Hepatocyte (in vitro differentiated cells): ENCODE data around the gene SSBP3. TPM values are rescaled to one million over a fixed set of nuclear protein-coding genes. Genes with fewer than 3 reads are reported as not detected.
"Not testable (repeated sequence)": the region's sequence is repeated elsewhere in the genome, so short reads cannot be mapped to it uniquely, and the experiment has no call there.

Source experiments
- DNase-seq: peaks from one replicate; pipeline ENCODE4 v3.0.0-alpha.2; 2016; ENCODE audit warnings: low spot score
- H2AFZ ChIP-seq: fragments of 200-600 bp; sonication (generic); 2 replicates; pipeline ENCODE4 v1.6.0; 2016; ENCODE audit warnings: antibody characterized with exemption, mild to moderate bottlenecking
- H3K27ac ChIP-seq: fragments of 200-600 bp; sonication (generic); 2 replicates; pipeline ENCODE4 v1.5.1; 2016; ENCODE audit warnings: mild to moderate bottlenecking
- H3K27me3 ChIP-seq: fragments of 200-600 bp; sonication (generic); 2 replicates; pipeline ENCODE4 v1.6.1; 2016
- H3K36me3 ChIP-seq: fragments of 200-600 bp; sonication (generic); replicated peaks from 2 replicates; pipeline ENCODE4 v1.5.1; 2016; ENCODE audit warnings: low read depth; ENCODE audit not compliant: insufficient read depth
- H3K4me1 ChIP-seq: fragments of 200-600 bp; sonication (generic); 2 replicates; pipeline ENCODE4 v1.5.1; 2016; ENCODE audit warnings: mild to moderate bottlenecking, moderate library complexity; ENCODE audit not compliant: insufficient read depth
- H3K4me2 ChIP-seq: fragments of 200-600 bp; sonication (generic); 2 replicates; pipeline ENCODE4 v1.6.0; 2016
- H3K4me3 ChIP-seq: fragments of 200-600 bp; sonication (generic); 2 replicates; pipeline ENCODE4 v1.5.1; 2016; ENCODE audit warnings: mild to moderate bottlenecking
- H3K79me2 ChIP-seq: fragments of 200-600 bp; sonication (generic); 2 replicates; pipeline ENCODE4 v1.6.0; 2017; ENCODE audit warnings: mild to moderate bottlenecking
- H3K9me2 ChIP-seq: fragments of 200-600 bp; sonication (generic); replicated peaks from 2 replicates; pipeline ENCODE4 v1.6.0; 2017; ENCODE audit warnings: mild to moderate bottlenecking; ENCODE audit not compliant: insufficient read depth
- H3K9me3 ChIP-seq: fragments of 200-600 bp; sonication (generic); 2 replicates; pipeline ENCODE4 v1.5.1; 2016; ENCODE audit warnings: low read depth, mild to moderate bottlenecking
- H4K20me1 ChIP-seq: fragments of 200-600 bp; sonication (generic); 2 replicates; pipeline ENCODE4 v1.6.0; 2016; ENCODE audit warnings: mild to moderate bottlenecking; ENCODE audit not compliant: insufficient read depth, poor library complexity, severe bottlenecking
- EZH2 ChIP-seq: fragments of 200-600 bp; sonication (generic); IDR thresholded peaks from 2 replicates; pipeline ENCODE4 v1.6.1; 2016; ENCODE audit warnings: antibody characterized with exemption, mild to moderate bottlenecking, borderline replicate concordance
- EZH2phosphoT487 ChIP-seq: fragments of 200-600 bp; sonication (generic); IDR thresholded peaks from one replicate; pipeline ENCODE4 v1.6.1; 2018; ENCODE audit warnings: antibody characterized with exemption, mild to moderate bottlenecking, low read depth, moderate library complexity; ENCODE audit not compliant: unreplicated experiment, severe bottlenecking
- WGBS: methylation state at CpG from one replicate; pipeline ENCODE4 v1.1.6; 2016; ENCODE audit warnings: low lambda C conversion rate; ENCODE audit errors: missing lambda C conversion rate; 5-methylcytosine and 5-hydroxymethylcytosine counted together
- polyA plus RNA-seq: library from polyadenylated mRNA; unstranded; fragments of >200 nt; fragmentation: Nextera tagmentation; extraction: Ambion mirVana; gene quantifications from 2 replicates; pipeline ENCODE4 v1.2.1, GENCODE V29; 2016
- total RNA-seq: library from RNA; depleted of rRNA; stranded (reverse); fragments of >200 nt; gene quantifications from 2 replicates; pipeline ENCODE4 v1.2.3, GENCODE V29; 2014
- TF ChIP-seq, protein P1 (sequence below): fragments of 200-600 bp; sonication (generic); IDR thresholded peaks from 2 replicates; pipeline ENCODE4 v1.5.1; 2016; ENCODE audit warnings: antibody characterized with exemption, mild to moderate bottlenecking; ENCODE audit not compliant: poor library complexity

Gene SSBP3
- total and polyA plus RNA-seq, 2 experiments from 2014 or later = 25.8 to 47.2 TPM

DNA sequence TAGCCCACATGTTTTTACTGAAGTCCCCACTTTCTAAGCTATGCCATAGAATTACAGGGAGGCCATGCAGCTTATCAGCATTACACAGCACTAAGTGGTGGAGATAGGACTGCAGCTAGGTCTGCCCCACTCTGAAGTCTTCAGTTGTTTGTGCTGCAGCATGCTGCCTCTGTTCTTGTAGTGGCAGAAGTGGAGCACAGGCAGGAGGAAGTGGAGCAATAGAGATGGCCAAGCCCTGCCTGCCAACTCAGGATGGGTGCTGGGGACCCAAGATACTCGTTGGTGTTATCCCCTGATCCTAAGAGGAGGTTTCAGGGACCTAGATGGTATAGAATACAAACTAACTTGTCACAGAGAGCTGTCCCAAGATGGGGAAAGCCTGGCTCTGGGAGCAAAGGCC lies 193.3 kb downstream of the SSBP3 start:
- Histone ChIP-seq H4K20me1 (no peaks in the 10 kb centered on the region), H3K36me3 (no peaks in the 10 kb centered on the region), H3K79me2 (no peaks in the 10 kb centered on the region), H3K27me3 (no peaks in the 10 kb centered on the region), H3K9me3 (no peaks in the 10 kb centered on the region), H3K4me2 (no peak overlapping the region), H3K9me2 (no peaks in the 10 kb centered on the region), H3K27ac (no peak overlapping the region), H2AFZ (no peak overlapping the region), H3K4me1 (no peaks in the 10 kb centered on the region), H3K4me3 (no peak overlapping the region)
- 94% methylated on average over 1 of the region's 1 CpG for WGBS
- DNase-seq = no peak
- TF ChIP-seq EZH2 = no peak
- no peak for TF ChIP-seq EZH2phosphoT487
- TF ChIP-seq, protein P1, sequence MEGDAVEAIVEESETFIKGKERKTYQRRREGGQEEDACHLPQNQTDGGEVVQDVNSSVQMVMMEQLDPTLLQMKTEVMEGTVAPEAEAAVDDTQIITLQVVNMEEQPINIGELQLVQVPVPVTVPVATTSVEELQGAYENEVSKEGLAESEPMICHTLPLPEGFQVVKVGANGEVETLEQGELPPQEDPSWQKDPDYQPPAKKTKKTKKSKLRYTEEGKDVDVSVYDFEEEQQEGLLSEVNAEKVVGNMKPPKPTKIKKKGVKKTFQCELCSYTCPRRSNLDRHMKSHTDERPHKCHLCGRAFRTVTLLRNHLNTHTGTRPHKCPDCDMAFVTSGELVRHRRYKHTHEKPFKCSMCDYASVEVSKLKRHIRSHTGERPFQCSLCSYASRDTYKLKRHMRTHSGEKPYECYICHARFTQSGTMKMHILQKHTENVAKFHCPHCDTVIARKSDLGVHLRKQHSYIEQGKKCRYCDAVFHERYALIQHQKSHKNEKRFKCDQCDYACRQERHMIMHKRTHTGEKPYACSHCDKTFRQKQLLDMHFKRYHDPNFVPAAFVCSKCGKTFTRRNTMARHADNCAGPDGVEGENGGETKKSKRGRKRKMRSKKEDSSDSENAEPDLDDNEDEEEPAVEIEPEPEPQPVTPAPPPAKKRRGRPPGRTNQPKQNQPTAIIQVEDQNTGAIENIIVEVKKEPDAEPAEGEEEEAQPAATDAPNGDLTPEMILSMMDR = no peak

DNA sequence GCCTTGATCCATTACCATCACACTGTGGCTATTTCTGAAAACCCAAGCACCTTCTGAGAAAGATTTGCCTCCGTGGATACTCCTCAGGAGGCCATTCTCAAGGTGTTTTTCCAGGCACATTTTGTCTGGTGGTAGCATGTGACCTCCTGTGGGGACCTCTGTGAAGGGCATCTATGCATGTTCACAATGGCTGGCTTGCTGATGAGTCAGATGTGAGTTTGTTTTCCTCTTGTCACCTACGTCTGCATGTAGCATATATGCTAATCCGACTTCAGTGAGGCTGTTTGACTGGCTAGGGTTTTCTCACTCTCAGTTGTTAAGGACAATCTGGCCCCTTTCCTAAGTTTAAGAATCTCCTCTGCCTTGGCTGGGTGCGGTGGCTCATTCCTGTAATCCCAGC lies 198.3 kb downstream of the SSBP3 start:
- not testable (repeated sequence) for H3K4me3 ChIP-seq, H3K9me2 ChIP-seq, DNase-seq, H3K36me3 ChIP-seq, H3K4me1 ChIP-seq, H2AFZ ChIP-seq, H3K9me3 ChIP-seq, H3K27me3 ChIP-seq, H4K20me1 ChIP-seq, H3K4me2 ChIP-seq, H3K27ac ChIP-seq
- WGBS = 64% methylated on average over 4 of the region's 4 CpGs
- peaks cover 11% of the 10 kb centered on the region for H3K79me2 ChIP-seq

DNA sequence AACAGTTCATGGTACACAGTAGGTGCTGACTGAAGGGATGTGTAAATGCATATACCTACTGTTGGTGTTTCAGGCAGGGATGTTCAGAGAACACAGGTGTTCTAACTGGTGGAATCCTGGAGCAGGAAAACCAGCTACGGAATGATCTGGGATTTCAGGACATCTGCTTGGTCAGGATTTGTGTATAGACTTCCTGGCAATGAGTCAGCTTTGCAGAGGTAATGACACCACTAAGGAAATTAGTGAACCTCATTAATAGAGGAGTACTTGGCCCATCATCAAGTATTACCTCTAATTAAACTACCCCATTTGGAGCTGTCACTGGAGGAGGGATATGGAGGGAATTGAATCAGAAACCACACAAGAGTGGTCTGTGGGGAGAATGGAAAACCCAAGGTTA lies 198.9 kb downstream of the SSBP3 start:
- no peak overlapping the region for H3K27ac ChIP-seq
- no peaks in the 10 kb centered on the region for H3K27me3 ChIP-seq
- no peaks in the 10 kb centered on the region for H3K9me2 ChIP-seq
- no peaks in the 10 kb centered on the region for H3K4me1 ChIP-seq
- H3K4me3 ChIP-seq = no peak overlapping the region
- H3K79me2 ChIP-seq = peaks cover 17% of the 10 kb centered on the region
- no peak for TF ChIP-seq EZH2
- no peak for TF ChIP-seq EZH2phosphoT487
- no peak for DNase-seq
- no peak overlapping the region for H2AFZ ChIP-seq
- H4K20me1 ChIP-seq = no peaks in the 10 kb centered on the region
- H3K36me3 ChIP-seq = no peaks in the 10 kb centered on the region
- H3K4me2 ChIP-seq = no peak overlapping the region
- 96% methylated on average over 1 of the region's 1 CpG for WGBS
- H3K9me3 ChIP-seq = no peaks in the 10 kb centered on the region

DNA sequence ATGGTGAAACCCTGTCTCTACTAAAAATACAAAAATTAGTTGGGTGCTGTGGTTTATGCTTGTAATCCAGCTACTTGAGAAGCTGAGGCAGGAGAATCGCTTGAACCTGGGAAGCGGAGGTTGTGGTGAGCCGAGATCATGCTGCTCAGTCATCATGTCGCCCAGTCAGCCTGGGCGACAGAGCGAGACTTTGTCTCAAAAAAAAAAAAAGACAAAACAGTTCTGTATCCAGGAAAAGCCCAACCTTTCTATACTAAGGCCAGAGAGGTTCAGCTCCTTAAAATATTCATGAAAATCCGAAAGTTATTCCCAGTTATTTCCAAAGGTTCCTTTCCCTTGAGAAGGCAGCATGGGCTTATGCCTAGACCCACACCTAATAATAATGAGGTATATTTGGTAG lies 202.0 kb downstream of the SSBP3 start:
- DNase-seq = no peak
- Histone ChIP-seq H3K27me3 (no peaks in the 10 kb centered on the region), H4K20me1 (no peaks in the 10 kb centered on the region)

More for the DNA sequence above, 202.0 kb downstream of the SSBP3 start:
- peaks cover 10% of the 10 kb centered on the region for H3K4me1 ChIP-seq
- no peak overlapping the region for H3K4me2 ChIP-seq
- no peak overlapping the region for H2AFZ ChIP-seq
- no peak overlapping the region for H3K4me3 ChIP-seq
- no peak overlapping the region for H3K27ac ChIP-seq
- H3K36me3 ChIP-seq = no peaks in the 10 kb centered on the region
- H3K9me2 ChIP-seq = no peaks in the 10 kb centered on the region
- H3K9me3 ChIP-seq = no peaks in the 10 kb centered on the region
- no peak for TF ChIP-seq EZH2phosphoT487
- TF ChIP-seq, protein P1 = no peak
- no peak for TF ChIP-seq EZH2
- 84% methylated on average over 7 of the region's 7 CpGs for WGBS
- H3K79me2 ChIP-seq = peaks cover 39% of the 10 kb centered on the region
